ENCODE results near the gene OGFRL1.

Gene OGFRL1

GRCh38 chr6:71287038-71287437, 1.6 kb upstream of the OGFRL1 start:
- no peak for DNase-seq (ENCODE audit: low read depth)

GRCh38 chr6:71287926-71288227, 734 bp upstream of the OGFRL1 start:
- DNase-seq (ENCODE audit: low read depth), result no peak

- DNase-seq (ENCODE audit: low read depth), result no peak
These were observed 609 bp downstream of the OGFRL1 start for GRCh38 chr6:71289039-71289801.

- DNase-seq (ENCODE audit: low read depth), result no peak
These were observed 1.2 kb downstream of the OGFRL1 start for GRCh38 chr6:71289802-71290175.

DNA sequence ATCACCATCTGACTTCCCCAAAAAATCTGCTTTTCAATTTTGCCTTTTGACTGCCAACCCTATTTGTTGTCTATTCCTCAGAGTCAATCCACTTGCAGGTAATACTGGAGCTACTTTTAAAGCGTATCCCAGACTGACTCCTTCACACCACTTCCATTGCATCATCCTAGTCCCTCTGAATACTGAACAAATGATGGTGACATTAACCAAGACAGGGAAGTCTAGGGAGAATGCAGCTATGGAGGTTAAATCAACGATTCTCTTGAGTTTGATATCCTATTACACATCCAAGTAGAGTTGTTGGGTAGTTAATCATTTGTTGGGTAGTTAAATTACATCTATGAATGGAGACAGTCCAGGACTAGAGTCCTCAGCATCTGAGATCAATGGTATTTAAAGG, 2.0 kb downstream of the OGFRL1 start:
- no peak for DNase-seq (ENCODE audit: low read depth)

DNA sequence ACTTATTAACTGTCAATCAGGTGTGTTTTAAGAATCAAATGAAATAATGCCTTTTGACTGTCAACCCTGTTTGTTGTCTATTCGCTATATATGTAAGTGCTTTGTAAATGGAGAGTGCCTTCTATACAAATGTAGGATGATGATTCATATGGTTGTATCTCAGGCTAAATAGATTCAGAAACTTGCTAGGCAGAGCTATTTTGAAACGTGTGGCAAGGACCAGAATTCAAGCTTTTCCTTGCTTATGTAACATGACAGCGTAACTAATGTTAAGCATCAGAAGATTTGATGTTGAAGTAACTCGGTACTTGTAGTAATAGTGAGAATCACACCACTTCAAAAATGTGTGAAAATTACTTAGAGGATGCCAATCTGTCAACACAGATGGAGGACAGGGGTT, 3.4 kb downstream of the OGFRL1 start:
- DNase-seq (ENCODE audit: low read depth), result no peak

DNA sequence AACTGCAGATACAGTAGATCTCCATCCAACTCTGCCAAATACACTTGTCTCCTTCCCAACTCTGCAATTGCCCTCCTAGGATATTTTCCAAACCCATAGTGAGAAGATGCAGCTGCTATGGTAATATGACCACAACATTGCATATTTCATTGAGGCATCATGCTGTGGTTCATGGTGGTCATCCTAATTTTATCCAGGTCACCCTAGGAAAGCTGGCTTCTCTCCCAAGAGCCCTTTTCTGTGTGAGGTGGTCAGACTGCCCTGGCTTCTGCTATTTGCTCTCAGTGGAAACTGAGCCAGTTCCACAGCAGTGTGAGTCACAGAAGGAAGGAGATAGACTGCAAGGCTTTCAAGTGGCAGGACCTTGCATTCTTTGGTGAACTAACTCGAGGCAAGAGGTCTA, 5.5 kb downstream of the OGFRL1 start:
- no peak for DNase-seq (ENCODE audit: low read depth)

GRCh38 chr6:71298459-71298858, 9.8 kb downstream of the OGFRL1 start:
- DNase-seq (ENCODE audit: low read depth), result no peak

DNA sequence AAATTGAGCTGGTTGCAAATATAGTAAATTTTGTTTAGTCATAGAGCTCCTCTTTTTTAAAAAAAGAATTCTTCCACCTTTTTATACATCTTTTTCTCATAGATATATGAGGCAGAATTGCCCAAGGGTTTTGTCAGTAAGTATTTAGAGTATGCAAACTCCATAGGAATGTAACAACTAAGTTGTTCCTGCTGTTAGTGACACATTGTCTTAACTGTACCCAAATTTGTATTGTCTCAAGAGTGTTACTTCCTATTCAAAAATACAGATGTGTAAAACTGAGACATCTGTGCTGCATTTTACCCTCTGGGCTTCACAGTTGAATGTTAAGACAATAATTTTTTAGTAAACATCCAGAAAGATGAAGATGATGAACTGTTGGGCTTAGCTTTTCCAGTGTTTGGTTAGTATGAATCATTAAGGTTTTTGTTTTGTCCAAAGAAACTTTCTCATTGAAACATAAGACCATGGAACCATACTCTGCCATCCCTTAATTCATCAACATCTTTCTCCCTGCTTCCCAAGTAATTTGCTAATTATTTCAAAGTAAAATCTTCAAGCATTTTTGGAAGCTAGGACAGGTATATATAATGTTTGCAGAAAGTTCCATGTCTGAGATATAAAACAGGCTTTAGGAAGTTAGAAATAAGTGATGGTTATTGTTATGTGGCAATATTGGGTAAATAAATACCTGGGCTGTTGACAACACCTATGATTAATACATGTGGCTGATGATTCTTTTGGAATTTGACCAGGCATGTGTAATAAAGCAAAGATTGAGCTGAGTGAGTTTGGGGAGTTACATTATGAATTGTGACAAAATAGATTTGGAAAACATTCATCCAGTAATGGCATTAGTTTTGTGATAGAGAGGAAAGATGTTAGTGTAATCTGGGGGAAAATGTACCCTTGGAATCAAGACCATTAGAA, 11.2 kb downstream of the OGFRL1 start:
- DNase-seq (ENCODE audit: low read depth), result no peak

GRCh38 chr6:71300561-71301168, 12.1 kb downstream of the OGFRL1 start:
- no peak for DNase-seq (ENCODE audit: low read depth)

DNA sequence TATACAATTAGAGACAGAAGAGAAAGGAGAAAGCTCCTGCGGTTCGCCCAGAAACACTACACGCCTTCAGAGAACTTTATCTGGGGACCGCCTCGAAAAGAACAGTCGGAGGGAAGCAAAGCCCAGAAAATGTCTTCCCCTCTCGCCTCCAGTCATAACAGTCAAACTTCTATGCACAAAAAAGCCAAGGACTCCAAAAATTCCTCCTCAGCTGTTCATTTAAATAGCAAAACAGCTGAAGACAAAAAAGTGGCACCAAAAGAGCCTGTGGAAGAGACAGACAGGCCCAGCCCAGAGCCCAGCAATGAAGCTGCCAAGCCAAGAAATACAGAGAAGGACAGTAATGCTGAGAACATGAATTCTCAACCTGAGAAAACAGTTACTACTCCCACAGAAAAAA, 12.9 kb downstream of the OGFRL1 start:
- no peak for DNase-seq (ENCODE audit: low read depth)

DNA sequence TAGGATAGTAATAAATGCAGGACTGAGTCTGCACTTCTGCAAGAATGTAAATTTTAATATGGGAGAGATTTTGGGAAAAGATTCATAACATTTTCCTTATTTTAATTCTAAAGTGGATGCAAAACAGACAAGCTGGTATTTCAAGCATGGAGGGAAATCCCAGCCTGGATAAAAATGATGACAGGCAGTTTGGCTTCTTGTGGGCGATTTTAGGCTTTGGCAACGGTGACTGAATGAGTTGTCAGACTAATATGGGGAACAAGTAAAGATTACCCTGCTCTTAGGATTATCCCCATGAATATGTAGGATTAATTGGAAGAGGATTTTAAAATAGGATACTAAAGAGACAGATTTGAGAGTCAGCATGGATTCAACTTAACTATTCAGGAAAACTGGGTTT, 21.0 kb downstream of the OGFRL1 start:
- DNase-seq (ENCODE audit: low read depth), result no peak

- DNase-seq (ENCODE audit: low read depth), result no peak
These were observed 21.6 kb downstream of the OGFRL1 start for GRCh38 chr6:71310261-71310660.

DNA sequence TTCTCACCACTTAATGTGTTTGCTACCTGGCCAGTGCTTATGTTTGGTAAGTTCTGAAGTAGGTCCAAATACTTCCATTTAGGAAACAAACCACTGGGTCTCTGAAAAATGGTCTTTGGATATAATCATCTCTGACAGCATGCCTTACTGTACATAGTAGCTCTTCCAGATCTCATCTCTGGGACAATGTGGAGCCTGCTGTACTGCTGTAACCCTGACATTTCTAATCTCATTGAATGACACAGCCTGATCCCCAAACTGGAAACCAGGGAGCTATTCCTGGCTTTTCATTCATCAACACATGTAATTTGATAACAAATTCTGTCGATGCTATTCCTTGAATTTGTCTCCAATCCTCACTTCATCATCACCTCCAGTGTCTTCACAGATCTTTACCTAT, 23.5 kb downstream of the OGFRL1 start:
- DNase-seq (ENCODE audit: low read depth), result no peak

DNA sequence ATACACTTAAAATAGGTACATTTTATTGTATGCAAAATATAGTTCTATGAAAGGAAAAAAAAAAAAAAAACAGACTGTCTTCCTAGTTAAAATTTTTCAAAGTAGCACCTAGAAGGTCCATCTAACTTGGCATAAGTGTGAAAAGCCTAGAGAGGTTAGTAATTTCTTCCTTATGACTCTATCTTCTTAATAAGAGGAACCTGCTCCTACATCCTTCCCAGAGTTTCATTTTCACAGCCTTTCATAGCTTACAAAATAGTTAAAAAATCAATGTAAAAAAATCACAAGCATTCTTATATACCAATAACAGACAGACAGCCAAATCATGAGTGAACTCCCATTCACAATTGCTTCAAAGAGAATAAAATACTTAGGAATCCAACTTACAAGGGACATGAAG, 28.8 kb downstream of the OGFRL1 start:
- DNase-seq (ENCODE audit: low read depth), result no peak

GRCh38 chr6:71320041-71320440, 31.4 kb downstream of the OGFRL1 start:
- DNase-seq (ENCODE audit: low read depth), result no peak

GRCh38 chr6:71321314-71321713, 32.7 kb downstream of the OGFRL1 start:
- DNase-seq (ENCODE audit: low read depth), result no peak

DNA sequence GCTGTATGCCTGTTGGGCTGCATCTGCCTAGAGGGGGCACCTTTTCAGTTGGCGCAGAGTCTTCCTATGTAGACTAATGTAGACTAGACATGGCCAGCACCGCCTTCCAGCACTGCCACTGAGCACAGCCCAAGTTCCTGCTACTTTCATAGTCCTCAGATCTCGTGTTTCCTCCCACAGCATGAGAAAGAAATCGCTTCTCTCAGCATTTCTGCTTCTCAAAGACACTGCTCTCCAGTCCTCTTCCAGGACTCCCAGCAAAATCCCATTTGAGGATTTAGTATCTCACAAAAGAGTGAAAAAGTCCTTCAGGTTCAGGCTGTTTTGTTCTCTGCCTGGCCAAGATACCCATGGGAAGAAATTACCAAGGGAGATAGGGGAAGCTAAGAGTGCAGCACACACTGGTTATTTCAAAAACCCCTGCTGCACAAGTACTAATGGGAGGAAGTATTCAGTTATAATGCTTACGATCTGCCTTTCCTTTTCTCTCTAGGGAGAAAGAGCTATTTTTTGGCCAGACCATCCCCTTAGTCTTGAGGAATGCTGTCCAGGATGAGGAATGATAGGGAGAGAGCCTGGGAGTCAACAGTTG, 35.7 kb downstream of the OGFRL1 start:
- DNase-seq (ENCODE audit: low read depth), result no peak

DNA sequence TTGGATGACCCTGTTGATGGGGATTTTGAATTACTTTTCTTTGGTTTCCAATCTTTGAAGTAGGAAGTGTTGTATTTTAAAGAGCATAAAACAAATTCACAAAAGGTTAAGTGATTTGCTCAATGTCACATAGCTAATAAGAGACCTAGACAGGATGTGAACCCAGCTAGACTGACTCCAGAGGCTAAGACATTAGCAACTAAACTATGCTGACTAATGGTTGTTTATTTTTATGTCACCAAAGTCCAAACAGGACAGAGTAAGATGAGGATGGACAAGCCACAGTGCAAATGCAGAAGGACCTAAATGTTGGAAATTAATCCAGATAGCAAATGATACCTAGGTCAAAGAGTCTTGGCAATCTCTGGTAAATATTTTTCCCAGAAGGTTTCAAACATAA, 38.0 kb downstream of the OGFRL1 start:
- no peak for DNase-seq (ENCODE audit: low read depth)

DNA sequence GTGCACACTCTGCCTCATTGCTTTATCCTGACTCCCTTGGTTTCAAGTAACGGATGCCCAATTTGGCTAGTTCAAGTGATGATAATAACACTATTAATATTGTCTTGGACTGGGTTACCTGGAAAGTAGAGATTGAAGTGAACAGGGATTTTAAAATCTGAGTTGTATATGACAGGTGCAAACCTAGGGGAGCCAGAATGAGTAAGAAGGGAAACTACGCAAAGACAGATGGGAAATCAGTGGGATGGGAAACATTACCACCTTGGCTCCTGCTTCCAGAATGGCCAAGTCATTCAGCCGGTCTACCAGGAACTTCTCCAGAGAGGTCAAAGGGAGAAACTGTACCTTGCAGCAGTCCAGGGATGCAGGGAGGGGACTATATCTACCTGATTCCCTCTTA, 41.9 kb downstream of the OGFRL1 start:
- DNase-seq (ENCODE audit: low read depth), result no peak

DNA sequence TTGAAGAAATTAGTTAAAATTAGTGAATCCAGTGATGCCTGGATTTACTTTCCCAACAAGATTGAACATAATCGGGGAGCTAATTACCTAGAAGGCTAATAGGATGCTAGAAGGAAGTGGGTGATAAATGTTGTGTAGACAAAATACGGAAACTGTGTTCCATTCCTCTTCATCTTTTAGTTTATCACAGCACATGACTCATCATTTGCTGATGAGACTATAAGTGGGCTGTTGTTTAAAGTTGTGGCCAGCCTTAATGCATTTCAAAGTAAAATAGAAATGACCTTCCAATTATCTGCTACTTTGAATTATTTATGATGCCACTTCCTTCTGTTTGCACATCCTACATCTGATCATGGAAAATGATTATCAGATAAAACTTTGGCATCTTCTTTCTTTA, 43.4 kb downstream of the OGFRL1 start:
- no peak for DNase-seq (ENCODE audit: low read depth)

DNA sequence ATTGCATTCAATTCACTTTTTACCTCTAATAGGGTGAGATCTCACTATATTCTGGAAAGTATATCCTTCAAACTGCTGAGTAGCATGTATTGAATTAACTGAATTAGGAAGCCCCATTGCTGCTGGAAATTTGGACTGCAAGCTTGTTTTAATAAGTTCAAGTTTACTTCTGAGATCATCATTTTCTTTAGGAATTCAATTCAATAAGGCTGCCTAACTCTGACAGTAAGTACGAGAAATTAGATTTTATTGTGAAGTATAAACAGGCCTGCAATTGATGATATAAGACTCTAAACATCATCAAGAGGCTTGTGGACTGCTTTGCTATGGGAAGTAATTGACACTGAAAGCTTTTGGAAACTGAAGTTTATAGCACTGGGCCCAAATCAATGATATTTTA, 44.4 kb downstream of the OGFRL1 start:
- DNase-seq (ENCODE audit: low read depth), result no peak

DNA sequence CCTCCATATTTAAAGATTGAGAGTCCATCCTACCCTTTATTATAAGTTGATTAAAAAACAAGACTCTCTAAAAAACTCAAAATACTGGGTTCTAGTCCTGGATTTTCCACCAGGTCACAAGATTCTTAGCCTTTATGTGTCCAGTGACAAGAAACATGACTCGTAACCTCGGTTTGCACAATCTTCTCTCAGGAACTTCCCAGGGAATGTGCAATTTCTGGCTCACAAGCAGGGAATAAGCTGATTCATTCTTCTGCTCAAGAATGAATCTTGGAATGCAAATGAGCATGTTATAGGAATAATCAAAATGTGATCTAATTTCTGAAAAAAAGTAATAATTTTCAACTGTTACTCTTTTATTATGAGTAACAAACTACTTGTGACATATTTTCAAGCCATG, 45.1 kb downstream of the OGFRL1 start:
- DNase-seq (ENCODE audit: low read depth), result no peak
